Measurements from ENCODE around the gene FNDC3B.

Gene FNDC3B

DNA sequence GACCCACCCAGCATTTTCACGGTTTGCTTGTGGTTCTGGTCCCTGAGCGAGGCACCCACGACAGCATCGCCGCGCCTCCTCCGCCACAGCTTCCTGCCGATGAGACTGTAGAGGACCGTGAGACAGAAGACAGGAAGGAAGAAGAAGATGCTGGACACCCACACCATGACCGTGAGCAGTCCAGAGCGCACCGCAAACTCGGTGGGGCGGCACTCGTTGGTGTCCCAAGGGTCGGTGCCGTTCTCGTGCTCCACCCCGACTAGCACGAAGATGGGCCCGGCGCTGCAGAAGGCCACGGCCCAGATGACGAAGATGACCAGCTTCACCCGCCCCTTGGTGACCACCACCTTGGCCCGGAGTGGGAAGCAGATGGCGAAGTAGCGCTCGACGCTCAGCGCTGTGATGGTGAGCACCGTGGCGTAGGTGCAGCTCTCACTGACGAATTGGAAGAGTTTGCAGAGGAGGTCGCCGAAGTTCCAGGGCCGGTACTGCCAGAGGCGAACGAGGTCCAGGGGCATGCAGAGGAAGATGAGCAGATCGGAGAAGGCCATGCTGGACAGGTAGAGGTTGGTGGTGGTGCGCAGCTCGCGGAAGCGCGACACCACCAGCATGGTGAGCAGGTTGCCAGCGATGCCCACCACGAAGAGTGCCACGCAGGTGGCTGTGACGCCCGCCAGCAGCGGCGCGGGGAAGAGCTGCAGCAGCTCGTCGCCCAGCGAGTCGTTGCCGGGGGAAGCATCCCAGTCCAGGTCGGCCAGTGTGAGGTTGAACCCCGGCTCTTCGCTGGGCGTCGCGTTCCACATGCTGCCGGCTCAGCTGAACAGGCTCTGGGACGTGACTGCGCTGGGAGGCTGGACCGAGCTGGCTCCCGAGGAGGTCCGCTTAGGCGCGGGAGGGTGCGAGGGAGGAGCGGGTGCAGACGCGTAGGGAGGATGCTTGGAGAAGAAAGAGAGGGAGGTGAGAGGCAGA lies 408.5 kb downstream of the FNDC3B start, which contains the start of gene GHSR:
GHSR (minus strand) TSS at position 846 of the 969 bp plus-strand sequence; CDS start at position 803, 43 bp downstream.
- TF ChIP-seq, protein P1, sequence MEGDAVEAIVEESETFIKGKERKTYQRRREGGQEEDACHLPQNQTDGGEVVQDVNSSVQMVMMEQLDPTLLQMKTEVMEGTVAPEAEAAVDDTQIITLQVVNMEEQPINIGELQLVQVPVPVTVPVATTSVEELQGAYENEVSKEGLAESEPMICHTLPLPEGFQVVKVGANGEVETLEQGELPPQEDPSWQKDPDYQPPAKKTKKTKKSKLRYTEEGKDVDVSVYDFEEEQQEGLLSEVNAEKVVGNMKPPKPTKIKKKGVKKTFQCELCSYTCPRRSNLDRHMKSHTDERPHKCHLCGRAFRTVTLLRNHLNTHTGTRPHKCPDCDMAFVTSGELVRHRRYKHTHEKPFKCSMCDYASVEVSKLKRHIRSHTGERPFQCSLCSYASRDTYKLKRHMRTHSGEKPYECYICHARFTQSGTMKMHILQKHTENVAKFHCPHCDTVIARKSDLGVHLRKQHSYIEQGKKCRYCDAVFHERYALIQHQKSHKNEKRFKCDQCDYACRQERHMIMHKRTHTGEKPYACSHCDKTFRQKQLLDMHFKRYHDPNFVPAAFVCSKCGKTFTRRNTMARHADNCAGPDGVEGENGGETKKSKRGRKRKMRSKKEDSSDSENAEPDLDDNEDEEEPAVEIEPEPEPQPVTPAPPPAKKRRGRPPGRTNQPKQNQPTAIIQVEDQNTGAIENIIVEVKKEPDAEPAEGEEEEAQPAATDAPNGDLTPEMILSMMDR (IDR thresholded peaks at IDR 0.05): no peak

DNA sequence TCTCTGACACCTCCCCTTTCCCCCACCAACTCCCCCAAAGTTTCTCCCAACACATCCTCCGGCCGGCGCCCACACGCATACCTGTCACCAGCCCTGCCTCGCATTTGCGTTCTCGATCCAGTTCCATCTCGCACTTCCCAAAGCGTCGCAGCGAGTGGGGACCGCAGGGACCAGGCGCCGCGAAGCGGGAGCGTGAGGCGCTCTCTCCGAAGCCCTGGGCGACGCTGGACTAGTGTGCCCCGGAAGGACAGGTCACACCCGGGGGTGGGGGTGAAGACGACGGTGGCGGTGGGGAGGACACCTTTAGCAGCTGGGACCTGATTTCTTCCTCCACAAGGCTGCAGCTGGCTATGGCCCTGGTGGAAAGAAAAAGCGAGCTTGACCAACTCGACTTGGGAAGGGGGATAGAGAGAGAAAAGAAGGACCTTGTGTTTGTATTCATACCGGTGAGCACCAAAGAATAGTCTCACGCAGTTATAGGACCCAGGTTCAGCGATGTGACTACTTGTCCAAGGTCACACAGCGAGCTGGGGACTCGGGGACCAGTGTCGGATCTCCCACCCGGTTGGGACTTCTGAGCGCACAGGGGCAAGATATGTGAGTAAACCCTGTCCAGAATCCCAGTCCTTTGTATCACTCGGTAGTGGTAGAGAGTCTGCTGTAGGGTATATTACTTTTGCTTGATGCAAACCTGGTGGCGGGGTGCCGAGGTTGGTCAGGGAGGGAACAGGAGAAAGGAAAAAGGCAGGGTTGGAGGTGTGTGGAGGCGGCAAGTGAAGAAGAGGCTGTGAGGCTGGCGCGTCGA lies 409.5 kb downstream of the FNDC3B start:
- TF ChIP-seq, protein P1 (IDR thresholded peaks at IDR 0.05): no peak

- TF ChIP-seq, protein P1 (IDR thresholded peaks at IDR 0.05): no peak
Observed at GRCh38 chr3:172449466-172450149, 410.2 kb downstream of the FNDC3B start.

Data from LNCAP (cell line).